ENCODE data around the gene APLNR. TPM values are rescaled to one million over a fixed set of nuclear protein-coding genes. Genes with fewer than 3 reads are reported as not detected.

The APLNR gene
- total and polyA plus RNA-seq, 10 of the 15 experiments (the other 5 are each of a cell fraction or from before 2014, with no cell fraction given): 0.11 TPM; not detected in 9

DNA sequence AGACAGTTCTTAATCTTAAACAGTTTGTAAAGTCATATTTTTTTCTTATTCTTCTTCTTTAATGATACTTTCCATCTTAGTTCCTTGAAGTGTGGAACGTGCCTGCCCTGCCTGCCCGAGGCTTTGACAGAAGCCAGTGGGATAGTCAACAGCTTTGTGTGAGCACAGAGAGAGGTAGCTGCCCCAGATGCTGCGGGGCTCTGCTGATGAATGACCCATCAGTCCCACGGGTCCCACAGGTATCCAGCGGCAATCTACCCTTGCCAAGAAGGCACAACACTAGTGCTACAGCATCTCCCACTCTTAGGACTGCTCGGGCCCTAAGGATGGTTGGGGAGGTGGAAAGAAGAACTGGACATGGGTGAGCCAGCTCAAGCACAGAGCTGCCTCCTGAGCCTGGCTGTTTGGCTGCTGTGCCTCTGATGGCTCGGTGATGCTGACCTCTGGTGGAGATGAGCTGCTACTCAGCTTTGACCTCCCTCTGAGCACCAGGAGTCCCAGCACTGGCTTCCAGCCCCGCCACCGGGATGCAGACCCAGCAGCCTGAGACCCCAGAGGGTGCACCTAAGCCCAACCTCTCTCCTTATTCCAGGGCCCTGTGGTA, 11.8 kb upstream of the APLNR start:
- H3K36me3 ChIP-seq (ENCODE audit: control insufficient read depth in 2 of 2, insufficient read depth in 2 of 2, low read length in 1 of 2): no peaks in the 10 kb centered on the region
- H3K4me2 ChIP-seq (ENCODE audit: control insufficient read depth, insufficient read depth): no peak overlapping the region
- no peaks in the 10 kb centered on the region; a peak in 1 of 4 replicates for H3K27me3 ChIP-seq (replicated peaks in 1 of 2; ENCODE audit: control insufficient read depth in 2 of 2, insufficient read depth in 2 of 2, low read length in 1 of 2)
- no peak overlapping the region for H2AFZ ChIP-seq (ENCODE audit: control insufficient read depth, low read depth, low read length)
- in situ Hi-C loops (cut with MboI): no loop called here
- H3K4me1 ChIP-seq (ENCODE audit: control insufficient read depth, insufficient read depth, low read length): no peaks in the 10 kb centered on the region
- SMC1A ChIA-PET (ENCODE audit: uncharacterized antibody, unreplicated experiment): interaction anchor here (0.6 to 4.3 kb wide), 22 partner anchors 10 to 407 kb away, joined by 3 to 61 read pairs (median 4); no protein-coding TSS in a partner anchor
- WGBS (ENCODE audit: insufficient coverage, insufficient replicate concordance, low lambda C conversion rate, missing lambda C conversion rate): 17% methylated on average over 9 of the region's 9 CpGs
- CTCF ChIA-PET: interaction anchor here (0.6 to 8.7 kb wide), 45 partner anchors 8 to 1309 kb away, joined by 3 to 184 read pairs (median 5); partner anchors contain the start of gene APLNR
- no peaks in the 10 kb centered on the region for H4K20me1 ChIP-seq (ENCODE audit: control insufficient read depth, insufficient read depth)
- ATAC-seq (peak; percentile 93), DNase-seq (ENCODE audit: low read depth, low spot score) (no peak), FAIRE-seq (no peak)
- H3K9ac ChIP-seq (ENCODE audit: control insufficient read depth, insufficient read depth, low read length): no peak overlapping the region
- no peaks in the 10 kb centered on the region for H3K9me3 ChIP-seq (replicated peaks; ENCODE audit: control insufficient read depth, insufficient read depth, low read length)
- POLR2A ChIA-PET: interaction anchor here (0.6 kb wide), 1 partner anchor 455 kb away, joined by 7 read pairs; no protein-coding TSS in a partner anchor
- no peak overlapping the region for H3K4me3 ChIP-seq
- peak; percentile 14; the same call in 1 of the 2 replicates for TF ChIP-seq RAD21 (IDR thresholded peaks at IDR 0.05; ENCODE audit: insufficient read depth, low read depth, low read length)
- no peak for TF ChIP-seq NR2C1 (IDR thresholded peaks at IDR 0.05)
- TF ChIP-seq SMC3 (IDR thresholded peaks at IDR 0.05; ENCODE audit: borderline replicate concordance, low read length): peak; percentile 43
- TF ChIP-seq, protein P1, sequence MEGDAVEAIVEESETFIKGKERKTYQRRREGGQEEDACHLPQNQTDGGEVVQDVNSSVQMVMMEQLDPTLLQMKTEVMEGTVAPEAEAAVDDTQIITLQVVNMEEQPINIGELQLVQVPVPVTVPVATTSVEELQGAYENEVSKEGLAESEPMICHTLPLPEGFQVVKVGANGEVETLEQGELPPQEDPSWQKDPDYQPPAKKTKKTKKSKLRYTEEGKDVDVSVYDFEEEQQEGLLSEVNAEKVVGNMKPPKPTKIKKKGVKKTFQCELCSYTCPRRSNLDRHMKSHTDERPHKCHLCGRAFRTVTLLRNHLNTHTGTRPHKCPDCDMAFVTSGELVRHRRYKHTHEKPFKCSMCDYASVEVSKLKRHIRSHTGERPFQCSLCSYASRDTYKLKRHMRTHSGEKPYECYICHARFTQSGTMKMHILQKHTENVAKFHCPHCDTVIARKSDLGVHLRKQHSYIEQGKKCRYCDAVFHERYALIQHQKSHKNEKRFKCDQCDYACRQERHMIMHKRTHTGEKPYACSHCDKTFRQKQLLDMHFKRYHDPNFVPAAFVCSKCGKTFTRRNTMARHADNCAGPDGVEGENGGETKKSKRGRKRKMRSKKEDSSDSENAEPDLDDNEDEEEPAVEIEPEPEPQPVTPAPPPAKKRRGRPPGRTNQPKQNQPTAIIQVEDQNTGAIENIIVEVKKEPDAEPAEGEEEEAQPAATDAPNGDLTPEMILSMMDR (IDR thresholded peaks at IDR 0.05 in 2 of 3, conservative IDR thresholded peaks at IDR 0.05 in 1 of 3; ENCODE audit: control insufficient read depth in 2 of 3, extremely low read depth in 1 of 3, insufficient read depth in 1 of 3, low read depth in 3 of 3, low read length in 3 of 3): peak; percentile 41 to 60 (median 53)
- TF ChIP-seq HDAC6 (IDR thresholded peaks at IDR 0.05; ENCODE audit: unreplicated experiment): no peak
- no TSS peak for BruUV-seq (replicated peaks)
- intact Hi-C loops (cut with micrococcal nuclease; ENCODE audit: unreplicated experiment): loop anchor here (1.0 to 2.0 kb wide), 5 partner anchors 118 to 1306 kb away; no protein-coding TSS in a partner anchor
- no peaks in the 10 kb centered on the region for H3K79me2 ChIP-seq (ENCODE audit: control insufficient read depth, insufficient read depth, low read length)
- RAD21 ChIA-PET (ENCODE audit: unreplicated experiment): interaction anchor here (0.9 to 4.1 kb wide), 12 partner anchors 8 to 1533 kb away, joined by 3 to 75 read pairs (median 4); no protein-coding TSS in a partner anchor
- H3K27ac ChIP-seq (ENCODE audit: control insufficient read depth, insufficient read depth): no peak overlapping the region
